PC-9 (cell line): ENCODE results near the gene SHOC2.

Experiments
- CTCF ChIP-seq: fragments of 200-600 bp; sonication (generic); conservative IDR thresholded peaks from 2 replicates; pipeline ENCODE4 v1.6.1; 2017; ENCODE audit warnings: mixed run types, antibody characterized with exemption, mild to moderate bottlenecking, moderate library complexity
- EZH2 ChIP-seq: fragments of 200-600 bp; sonication (generic); IDR thresholded peaks from 2 replicates; pipeline ENCODE4 v1.8.0; 2017; ENCODE audit warnings: antibody characterized with exemption, low read depth

- TF ChIP-seq CTCF (no peak), EZH2 (no peak)
Measured at GRCh38 chr10:110883924-110884323, 35.5 kb upstream of the SHOC2 start.
